ENCODE measurements around the gene TMEM94.
A peak's percentile ranks its signal among the peaks of the same experiment; 100 is the strongest.
"Not testable (repeated sequence)": the region's sequence is repeated elsewhere in the genome, so short reads cannot be mapped to it uniquely, and the experiment has no call there.

Gene TMEM94

DNA sequence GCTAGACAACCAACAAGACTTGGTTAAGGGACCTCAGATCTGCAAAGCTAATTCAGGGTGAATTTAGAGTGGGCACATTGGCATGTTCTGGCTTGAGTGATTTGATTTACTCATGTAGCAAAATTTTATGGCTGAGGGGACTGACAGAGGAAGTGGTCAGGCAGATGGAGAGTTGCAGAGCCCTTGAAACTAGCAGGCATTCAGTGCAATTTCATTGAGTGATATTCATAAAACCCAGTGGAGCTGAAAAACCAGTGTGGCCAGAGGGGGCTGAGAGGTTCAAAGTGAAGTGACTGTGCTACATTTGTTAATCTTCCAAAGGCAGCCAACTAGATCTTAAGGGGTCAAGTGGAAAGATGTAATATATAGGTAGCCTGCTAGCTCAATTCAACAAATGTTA, 2.2 kb upstream of the TMEM94 start:
- Histone ChIP-seq H3K27me3 (ENCODE audit: insufficient read depth, low read length) (no peaks in the 10 kb centered on the region), H4K20me1 (ENCODE audit: insufficient read depth, low read length) (no peaks in the 10 kb centered on the region), H3K9ac (ENCODE audit: low read length) (no peak overlapping the region), H3K4me2 (ENCODE audit: low read length) (no peak overlapping the region), H3K9me2 (ENCODE audit: low read depth, low read length) (no peaks in the 10 kb centered on the region), H3F3A (ENCODE audit: insufficient read depth, low read length) (no peaks in the 10 kb centered on the region), H3K27ac (ENCODE audit: low read depth, low read length, poor library complexity, severe bottlenecking) (no peak overlapping the region), H3K79me2 (ENCODE audit: insufficient read depth, low read length) (no peaks in the 10 kb centered on the region), H3K4me1 (ENCODE audit: insufficient read depth, low read length, severe bottlenecking) (peaks cover 37% of the 10 kb centered on the region), H2AFZ (ENCODE audit: low read length) (no peak overlapping the region), H3K4me3 (ENCODE audit: low read depth, low read length, poor library complexity, severe bottlenecking) (no peak overlapping the region), H3K36me3 (ENCODE audit: insufficient read depth, low read length) (no peaks in the 10 kb centered on the region), H3K9me3 (ENCODE audit: low read length) (no peaks in the 10 kb centered on the region)
- TF ChIP-seq, protein P1, sequence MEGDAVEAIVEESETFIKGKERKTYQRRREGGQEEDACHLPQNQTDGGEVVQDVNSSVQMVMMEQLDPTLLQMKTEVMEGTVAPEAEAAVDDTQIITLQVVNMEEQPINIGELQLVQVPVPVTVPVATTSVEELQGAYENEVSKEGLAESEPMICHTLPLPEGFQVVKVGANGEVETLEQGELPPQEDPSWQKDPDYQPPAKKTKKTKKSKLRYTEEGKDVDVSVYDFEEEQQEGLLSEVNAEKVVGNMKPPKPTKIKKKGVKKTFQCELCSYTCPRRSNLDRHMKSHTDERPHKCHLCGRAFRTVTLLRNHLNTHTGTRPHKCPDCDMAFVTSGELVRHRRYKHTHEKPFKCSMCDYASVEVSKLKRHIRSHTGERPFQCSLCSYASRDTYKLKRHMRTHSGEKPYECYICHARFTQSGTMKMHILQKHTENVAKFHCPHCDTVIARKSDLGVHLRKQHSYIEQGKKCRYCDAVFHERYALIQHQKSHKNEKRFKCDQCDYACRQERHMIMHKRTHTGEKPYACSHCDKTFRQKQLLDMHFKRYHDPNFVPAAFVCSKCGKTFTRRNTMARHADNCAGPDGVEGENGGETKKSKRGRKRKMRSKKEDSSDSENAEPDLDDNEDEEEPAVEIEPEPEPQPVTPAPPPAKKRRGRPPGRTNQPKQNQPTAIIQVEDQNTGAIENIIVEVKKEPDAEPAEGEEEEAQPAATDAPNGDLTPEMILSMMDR (IDR thresholded peaks at IDR 0.05; ENCODE audit: low read length) = no peak
- TF ChIP-seq EZH2 (IDR thresholded peaks at IDR 0.05; ENCODE audit: borderline replicate concordance, low read length) = no peak

DNA sequence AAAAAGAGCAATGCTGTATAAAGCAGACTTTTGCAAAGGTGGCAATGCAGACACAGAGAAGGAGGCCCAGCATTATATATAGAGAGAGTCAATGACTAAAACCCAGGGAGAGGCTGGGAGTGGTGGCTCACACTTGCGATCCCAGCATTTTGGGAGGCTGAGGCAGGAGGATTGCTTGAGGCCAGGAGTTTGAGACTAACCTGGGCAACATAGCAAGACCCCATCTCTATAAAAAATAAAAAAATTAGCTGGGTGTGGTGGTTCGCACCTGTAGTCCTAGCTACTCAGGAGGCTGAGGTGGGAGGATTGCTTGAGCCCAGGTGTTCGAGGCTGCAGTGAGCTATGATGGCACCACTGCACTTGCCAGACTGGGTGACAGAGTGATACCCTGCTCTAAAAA, 1.8 kb upstream of the TMEM94 start:
- peaks cover 41% of the 10 kb centered on the region for H3K4me1 ChIP-seq (ENCODE audit: insufficient read depth, low read length, severe bottlenecking)
- H3K4me3 ChIP-seq (ENCODE audit: low read depth, low read length, poor library complexity, severe bottlenecking); H4K20me1 ChIP-seq (ENCODE audit: insufficient read depth, low read length); H3F3A ChIP-seq (ENCODE audit: insufficient read depth, low read length); H3K9me2 ChIP-seq (ENCODE audit: low read depth, low read length); H3K27me3 ChIP-seq (ENCODE audit: insufficient read depth, low read length); H3K9ac ChIP-seq (ENCODE audit: low read length); H3K27ac ChIP-seq (ENCODE audit: low read depth, low read length, poor library complexity, severe bottlenecking); H3K9me3 ChIP-seq (ENCODE audit: low read length); H3K36me3 ChIP-seq (ENCODE audit: insufficient read depth, low read length); H2AFZ ChIP-seq (ENCODE audit: low read length); H3K79me2 ChIP-seq (ENCODE audit: insufficient read depth, low read length); H3K4me2 ChIP-seq (ENCODE audit: low read length): not testable (repeated sequence)

DNA sequence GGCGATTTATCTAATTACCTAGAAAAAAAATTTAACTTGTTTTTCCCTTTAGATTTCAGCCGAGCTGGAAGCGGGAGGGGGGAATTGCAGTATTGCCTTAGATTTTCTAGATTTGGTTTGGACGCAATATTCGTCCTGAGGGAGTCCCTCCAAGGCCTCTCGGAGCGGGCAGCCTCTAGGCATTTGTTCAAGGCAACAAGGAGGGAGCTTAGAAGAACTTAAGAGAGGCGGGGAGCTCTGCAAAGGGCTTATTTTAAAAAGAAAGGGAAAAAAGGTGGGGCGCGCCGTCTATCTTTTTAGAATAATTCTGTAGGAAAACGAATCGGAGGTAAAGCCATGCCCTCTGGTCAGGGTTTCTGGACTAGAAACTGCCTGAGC, 407 bp upstream of the TMEM94 start:
- TF ChIP-seq, protein P1 (IDR thresholded peaks at IDR 0.05; ENCODE audit: low read length) = no peak
- no peak for TF ChIP-seq EZH2 (IDR thresholded peaks at IDR 0.05; ENCODE audit: borderline replicate concordance, low read length)
- no peak overlapping the region for H3K27ac ChIP-seq (ENCODE audit: low read depth, low read length, poor library complexity, severe bottlenecking)

DNA sequence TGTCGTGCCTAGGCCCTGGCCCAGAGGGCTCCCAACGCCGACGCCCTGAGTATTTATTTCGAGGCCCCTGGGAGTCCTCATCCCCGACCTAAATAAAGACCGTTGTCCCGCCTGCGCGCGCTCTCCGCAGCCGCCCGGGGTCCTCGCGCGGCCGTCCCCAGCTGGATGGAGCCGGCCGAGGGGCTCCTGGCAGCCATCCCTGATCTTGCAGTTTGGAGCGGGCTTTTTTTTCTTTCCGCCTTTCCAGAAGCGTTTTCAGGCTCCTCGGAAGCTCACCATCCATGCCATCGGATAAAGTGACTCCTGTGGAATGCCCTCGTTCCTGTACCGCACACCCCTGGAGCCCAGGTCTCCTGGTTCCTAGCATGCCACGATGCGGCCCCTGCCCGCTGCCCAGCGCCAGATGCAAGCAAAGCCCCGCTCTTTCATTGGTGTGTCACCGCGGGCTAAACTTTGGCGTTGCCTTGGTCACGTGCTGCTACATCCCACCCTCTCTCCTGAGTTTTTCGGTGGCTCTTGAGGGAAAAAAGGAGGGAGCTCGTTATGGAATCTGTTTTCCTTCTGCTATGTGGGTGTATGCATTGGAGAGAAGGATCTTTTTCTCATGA, 716 bp downstream of the TMEM94 start:
- Histone ChIP-seq H3K4me2 (ENCODE audit: low read length) (peak overlapping the region; percentile 76), H3K27me3 (ENCODE audit: insufficient read depth, low read length) (no peaks in the 10 kb centered on the region), H2AFZ (ENCODE audit: low read length) (no peak overlapping the region), H3F3A (ENCODE audit: insufficient read depth, low read length) (no peaks in the 10 kb centered on the region), H3K9me3 (ENCODE audit: low read length) (no peaks in the 10 kb centered on the region), H3K36me3 (ENCODE audit: insufficient read depth, low read length) (no peaks in the 10 kb centered on the region), H3K4me1 (ENCODE audit: insufficient read depth, low read length, severe bottlenecking) (peaks cover 53% of the 10 kb centered on the region), H3K9ac (ENCODE audit: low read length) (peak overlapping the region; percentile 93), H3K27ac (ENCODE audit: low read depth, low read length, poor library complexity, severe bottlenecking) (peak overlapping the region; percentile 12), H3K9me2 (ENCODE audit: low read depth, low read length) (no peaks in the 10 kb centered on the region), H3K4me3 (ENCODE audit: low read depth, low read length, poor library complexity, severe bottlenecking) (peak overlapping the region; percentile 91), H4K20me1 (ENCODE audit: insufficient read depth, low read length) (no peaks in the 10 kb centered on the region), H3K79me2 (ENCODE audit: insufficient read depth, low read length) (no peaks in the 10 kb centered on the region)
- TF ChIP-seq EZH2 (IDR thresholded peaks at IDR 0.05; ENCODE audit: borderline replicate concordance, low read length) = no peak
- TF ChIP-seq, protein P1 (IDR thresholded peaks at IDR 0.05; ENCODE audit: low read length) = no peak

More for the DNA sequence above, 407 bp upstream of the TMEM94 start:
- H4K20me1 ChIP-seq (ENCODE audit: insufficient read depth, low read length) = no peaks in the 10 kb centered on the region
- no peaks in the 10 kb centered on the region for H3K27me3 ChIP-seq (ENCODE audit: insufficient read depth, low read length)
- H3K4me2 ChIP-seq (ENCODE audit: low read length) = peak overlapping the region; percentile 76
- H3K79me2 ChIP-seq (ENCODE audit: insufficient read depth, low read length) = no peaks in the 10 kb centered on the region
- H3K36me3 ChIP-seq (ENCODE audit: insufficient read depth, low read length) = no peaks in the 10 kb centered on the region
- no peaks in the 10 kb centered on the region for H3K9me3 ChIP-seq (ENCODE audit: low read length)
- peak overlapping the region; percentile 91 for H3K4me3 ChIP-seq (ENCODE audit: low read depth, low read length, poor library complexity, severe bottlenecking)
- H3K9ac ChIP-seq (ENCODE audit: low read length) = peak overlapping the region; percentile 59
- H2AFZ ChIP-seq (ENCODE audit: low read length) = peak overlapping the region; percentile 26; the same call in 1 of the 2 replicates
- H3K9me2 ChIP-seq (ENCODE audit: low read depth, low read length) = no peaks in the 10 kb centered on the region
- no peaks in the 10 kb centered on the region for H3F3A ChIP-seq (ENCODE audit: insufficient read depth, low read length)
- peaks cover 53% of the 10 kb centered on the region for H3K4me1 ChIP-seq (ENCODE audit: insufficient read depth, low read length, severe bottlenecking)

All from OCI-LY1 (cell line).